HG03520 (cell line): ENCODE results near the gene DYNC1H1.
"Not testable (repeated sequence)": the region's sequence is repeated elsewhere in the genome, so short reads cannot be mapped to it uniquely, and the experiment has no call there.

Source experiments
- ATAC-seq: cut with Tn5 transposase; IDR thresholded peaks from one replicate; pipeline ENCODE4 v1.9.1; 2021; ENCODE audit warnings: mild to moderate bottlenecking, moderate library complexity; ENCODE audit not compliant: unreplicated experiment

Gene DYNC1H1

DNA sequence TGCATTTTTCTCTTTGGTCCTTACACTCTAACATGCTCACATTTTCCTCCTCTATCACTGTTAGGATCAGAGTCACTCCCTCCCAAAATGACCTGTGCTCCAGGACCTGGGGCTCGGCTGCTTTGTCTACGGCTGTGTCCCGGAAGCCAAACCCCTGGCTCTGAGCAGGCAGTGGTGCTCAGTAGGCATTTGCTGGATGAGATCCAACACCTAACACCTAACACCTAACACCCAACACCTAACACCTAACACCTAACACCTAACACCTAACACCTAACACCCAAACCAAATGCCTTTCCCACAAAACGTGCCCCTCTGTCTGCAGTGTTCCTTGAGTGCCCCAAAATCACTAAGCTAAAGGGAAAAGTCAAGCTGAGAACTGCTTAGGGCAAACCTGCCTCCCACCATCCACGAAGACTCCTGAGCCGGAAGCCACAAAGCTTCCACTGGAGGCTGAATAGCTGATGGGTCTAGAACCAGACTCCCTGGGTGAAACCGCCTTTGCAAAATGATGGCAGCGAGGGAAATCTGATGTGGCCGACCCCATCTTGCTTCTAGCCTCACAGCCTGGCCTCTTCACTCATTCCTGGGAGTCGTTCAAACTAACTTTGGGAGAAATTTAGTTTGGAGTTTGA, 93.2 kb downstream of the DYNC1H1 start:
- ATAC-seq: no peak

DNA sequence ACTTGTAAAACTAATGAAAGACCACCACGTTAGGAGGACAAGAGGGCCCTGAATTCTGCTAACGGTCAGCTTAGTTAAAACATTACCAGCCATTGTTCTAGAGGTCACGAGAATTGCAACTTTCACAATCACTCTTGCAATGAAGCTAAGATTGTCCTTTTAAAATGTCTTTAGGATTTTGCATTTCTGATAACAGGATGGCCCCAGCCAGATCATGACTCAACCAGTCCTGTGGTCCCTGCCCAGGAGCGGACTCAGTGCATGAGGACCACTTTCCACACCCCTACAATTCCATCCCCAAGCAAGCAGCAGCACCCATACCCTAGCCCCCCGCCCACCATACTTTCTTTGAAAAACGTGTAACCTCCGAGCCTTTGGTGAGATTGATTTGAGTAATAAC, 93.8 kb downstream of the DYNC1H1 start:
- no peak for ATAC-seq

DNA sequence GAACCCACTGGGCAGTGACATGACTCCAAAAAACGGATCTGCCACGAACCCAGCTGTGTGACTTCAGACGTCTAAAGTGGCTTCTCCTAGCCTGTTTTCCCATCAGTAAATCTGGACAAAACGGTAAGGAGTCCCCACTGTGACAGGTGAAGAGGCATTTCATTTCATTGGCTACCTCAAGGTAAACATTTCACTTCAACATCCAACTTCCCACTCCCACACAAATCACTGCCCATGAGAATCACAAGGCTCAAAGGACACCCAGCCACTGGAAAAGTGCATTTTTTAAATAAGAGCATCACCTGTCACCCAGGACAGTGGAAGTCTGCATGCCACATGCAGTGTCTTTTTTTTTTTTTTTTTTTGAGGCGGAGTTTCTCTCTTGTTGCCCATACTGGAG, 94.6 kb downstream of the DYNC1H1 start:
- ATAC-seq: no peak

DNA sequence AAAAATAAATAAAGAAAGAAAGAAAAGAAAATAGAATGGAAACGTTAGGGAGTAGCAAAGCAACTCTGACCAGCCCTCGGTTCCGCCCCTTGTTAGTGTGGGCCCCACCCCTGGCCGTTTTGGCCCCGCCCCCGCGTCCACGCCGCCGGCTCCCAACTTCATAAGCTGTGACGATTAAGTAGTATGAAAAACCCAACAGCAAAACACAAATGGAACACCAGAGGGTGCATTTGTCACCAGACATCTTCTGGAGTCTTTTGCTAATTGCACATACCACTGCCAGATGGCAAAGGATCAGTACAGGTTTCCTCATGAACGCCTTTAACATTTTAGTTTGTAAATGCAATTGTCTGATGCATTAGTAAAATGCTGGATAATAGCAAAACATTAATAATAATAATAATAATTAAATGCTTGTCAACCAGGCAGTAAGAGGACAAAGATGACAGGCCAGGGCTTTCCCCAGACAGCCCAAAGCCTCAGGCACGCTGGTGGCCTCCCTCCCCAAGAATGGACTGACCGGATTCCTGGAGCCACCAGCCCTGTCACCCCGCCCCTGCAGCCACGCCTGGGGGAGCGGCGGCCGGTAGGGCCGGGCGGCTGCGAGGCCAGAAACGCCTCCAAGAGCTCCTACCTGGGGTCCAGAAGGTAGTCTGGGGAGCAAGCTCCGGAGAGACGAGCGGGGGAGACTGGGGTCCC, 98.9 kb downstream of the DYNC1H1 start:
- ATAC-seq: no peak

DNA sequence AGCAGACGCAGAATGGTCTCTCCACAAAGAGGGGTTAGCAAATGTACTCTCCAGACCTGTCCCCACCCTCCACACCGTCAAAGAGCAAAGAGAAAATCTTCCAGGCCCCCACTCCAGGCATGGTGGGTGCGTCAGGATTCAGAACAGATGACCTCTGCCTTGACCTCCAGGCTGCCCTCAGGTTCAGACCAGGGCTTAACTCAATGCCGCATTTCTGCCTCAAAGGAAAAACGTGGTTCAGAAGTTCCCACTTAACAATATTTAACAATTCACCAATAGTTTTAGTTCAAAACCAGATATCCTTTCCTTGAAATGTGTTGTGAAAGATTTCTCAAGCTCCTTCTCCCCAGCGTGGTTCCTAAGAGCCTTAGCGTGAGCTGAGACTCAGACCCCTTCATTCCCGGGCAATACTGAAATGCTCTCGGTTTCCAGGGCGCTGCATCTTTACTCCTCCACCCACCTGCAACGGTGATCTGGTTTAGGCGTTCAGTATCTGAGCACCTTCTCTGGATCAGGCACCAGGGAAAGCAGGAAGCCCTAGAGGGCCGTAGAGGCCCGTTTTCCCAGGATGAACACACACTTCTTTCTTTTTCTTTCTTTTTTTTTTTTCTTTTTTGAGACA, 99.5 kb downstream of the DYNC1H1 start:
- ATAC-seq: no peak

DNA sequence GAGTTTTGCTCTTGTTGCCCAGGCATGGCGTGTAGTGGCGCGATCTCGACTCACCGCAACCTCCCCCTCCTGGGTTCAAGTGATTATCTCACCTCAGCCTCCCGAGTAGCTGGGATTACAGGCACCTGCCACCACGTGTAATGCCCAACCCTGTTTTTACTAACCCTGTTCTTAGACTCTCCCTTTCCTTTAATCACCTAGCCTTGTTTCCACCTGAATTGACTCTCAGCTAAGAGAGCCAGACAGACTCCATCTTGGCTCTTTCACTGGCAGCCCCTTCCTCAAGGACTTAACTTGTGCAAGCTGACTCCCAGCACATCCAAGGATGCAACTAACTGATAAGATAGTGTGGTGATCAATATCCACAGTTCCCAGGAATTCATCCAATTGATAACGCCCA, 100.2 kb downstream of the DYNC1H1 start:
- ATAC-seq: not testable (repeated sequence)

DNA sequence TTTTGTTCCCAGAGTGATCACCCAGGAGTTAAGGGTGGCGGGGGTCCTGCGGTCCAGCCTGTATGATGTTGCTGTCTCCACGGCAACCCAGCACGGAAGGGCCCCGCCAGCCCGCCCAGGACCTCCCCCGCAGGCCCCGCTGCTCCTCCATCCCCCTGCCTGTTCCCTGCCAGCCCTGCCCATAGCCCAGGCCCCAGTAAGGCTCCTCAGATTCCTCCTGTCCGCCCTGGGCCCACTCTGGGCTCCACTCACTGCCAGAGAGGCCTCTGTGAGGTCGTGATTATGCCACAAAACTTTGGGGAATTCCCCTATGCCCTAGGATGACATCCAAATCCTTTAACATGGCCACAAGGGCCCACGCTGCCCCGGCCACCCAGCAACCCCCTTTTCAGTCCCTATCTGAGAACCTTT, 101.7 kb downstream of the DYNC1H1 start:
- ATAC-seq: no peak

DNA sequence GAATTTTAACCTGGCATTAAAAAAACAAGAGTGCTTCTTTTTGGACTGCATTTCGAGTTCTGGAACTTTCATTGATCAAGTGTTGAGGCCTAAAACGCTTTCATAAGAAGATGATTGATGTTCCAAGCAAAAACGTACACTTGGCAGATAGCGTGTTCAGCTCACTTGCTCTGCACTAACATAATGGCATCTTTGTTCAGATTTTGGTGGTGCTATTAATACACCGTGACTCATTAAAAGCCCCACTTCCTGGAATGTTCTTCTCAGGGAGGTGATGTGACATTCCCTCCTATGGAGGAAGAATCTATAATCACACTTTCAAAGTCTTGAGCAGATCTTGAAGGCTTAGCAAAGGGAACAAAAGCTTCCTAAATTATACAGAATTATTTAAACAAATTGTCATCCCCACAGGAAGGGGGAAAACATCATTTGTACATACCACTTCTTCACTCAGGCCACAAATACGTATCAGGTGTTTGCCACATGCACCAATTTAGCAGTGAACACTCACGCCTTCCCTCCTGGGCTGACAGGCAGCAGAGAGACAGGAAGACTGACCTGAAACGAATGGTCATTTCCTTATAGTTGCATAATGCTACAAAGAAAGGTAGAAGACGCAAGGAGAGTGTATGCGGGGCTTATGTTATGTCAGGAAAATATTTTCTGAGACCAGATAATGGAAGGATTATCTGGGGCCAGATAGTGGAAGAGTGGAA, 107.1 kb downstream of the DYNC1H1 start:
- ATAC-seq: no peak

DNA sequence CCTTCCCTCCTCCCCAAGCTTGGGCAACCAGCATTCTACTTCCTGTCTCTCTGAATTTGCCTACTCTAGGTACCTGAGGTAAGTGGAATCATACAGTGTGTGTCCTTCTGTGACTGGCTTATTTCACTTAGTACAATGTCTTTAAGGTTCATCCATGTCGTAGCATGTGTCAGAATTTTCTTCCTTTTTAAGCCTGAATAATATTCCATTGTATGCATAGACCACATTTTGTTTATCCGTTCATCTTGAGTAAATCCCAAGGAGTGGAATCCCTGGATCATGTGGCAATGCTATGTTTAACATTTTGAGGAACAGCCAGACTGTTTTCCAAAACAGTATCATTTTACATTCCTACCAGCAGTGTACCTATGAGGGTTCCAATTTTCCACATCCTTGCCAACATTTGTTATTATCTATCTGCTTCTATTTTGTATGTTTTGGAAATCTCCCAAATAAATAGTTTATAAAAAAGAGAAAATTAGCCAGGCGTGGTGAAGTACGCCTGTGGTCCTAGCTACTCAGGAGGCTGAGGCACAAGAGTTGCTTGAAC, 110.1 kb downstream of the DYNC1H1 start:
- no peak for ATAC-seq

DNA sequence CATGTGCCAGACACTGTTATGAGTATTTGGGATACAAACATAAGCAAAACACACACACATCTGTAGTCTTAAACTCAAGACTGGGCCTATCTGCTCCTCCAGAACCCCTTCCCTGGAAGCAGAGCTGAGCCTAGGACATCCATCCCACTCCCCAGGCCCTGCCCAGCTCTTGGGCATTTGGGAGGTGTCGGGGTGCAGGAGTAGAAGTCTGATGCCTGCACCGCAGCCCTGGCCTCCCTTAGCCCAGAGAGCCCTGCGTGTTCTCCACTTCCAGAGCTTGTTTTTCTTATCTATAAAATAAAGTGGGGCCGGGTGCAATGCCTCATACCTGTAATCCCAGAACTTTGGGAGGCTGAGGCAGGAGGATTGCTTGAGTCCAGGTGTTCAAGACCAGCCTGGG, 110.8 kb downstream of the DYNC1H1 start:
- no peak for ATAC-seq

DNA sequence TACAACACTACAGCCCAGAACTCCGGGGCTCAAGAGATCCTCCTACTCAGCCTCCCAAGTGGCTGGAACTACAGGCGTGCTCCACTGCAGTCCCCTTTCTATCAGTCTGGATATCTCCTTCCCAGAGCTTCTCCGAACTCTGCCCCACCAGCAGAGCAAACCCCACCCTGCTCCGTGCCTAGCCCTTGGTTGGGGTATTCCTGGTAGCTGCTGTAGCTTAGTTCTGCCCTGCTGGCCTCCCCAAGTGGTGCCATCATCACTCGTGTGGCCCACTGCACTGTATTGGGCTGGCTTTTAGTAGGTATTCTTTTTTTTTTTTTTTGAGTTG, 113.0 kb downstream of the DYNC1H1 start:
- no peak for ATAC-seq

DNA sequence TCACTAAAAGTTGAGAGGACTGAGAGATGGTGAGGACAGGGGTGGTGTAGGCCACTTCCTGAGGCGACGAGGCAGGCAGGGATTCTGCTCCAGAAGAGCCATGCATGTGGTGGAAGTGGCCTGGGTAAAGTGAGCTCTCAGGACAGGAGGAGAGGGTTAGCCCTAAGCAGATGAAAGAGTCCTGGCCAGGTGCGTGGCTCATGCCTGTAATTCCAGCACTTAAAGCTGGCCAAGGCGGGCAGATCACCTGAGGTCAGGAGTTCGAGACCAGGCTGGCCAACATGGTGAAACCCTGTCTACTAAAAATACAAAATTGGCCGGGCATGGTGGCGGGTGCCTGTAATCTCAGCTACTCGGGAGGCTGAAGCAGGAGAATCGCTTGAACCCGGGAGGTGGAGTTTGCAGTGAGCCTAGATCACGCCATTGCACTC, 114.0 kb downstream of the DYNC1H1 start:
- ATAC-seq: not testable (repeated sequence)

DNA sequence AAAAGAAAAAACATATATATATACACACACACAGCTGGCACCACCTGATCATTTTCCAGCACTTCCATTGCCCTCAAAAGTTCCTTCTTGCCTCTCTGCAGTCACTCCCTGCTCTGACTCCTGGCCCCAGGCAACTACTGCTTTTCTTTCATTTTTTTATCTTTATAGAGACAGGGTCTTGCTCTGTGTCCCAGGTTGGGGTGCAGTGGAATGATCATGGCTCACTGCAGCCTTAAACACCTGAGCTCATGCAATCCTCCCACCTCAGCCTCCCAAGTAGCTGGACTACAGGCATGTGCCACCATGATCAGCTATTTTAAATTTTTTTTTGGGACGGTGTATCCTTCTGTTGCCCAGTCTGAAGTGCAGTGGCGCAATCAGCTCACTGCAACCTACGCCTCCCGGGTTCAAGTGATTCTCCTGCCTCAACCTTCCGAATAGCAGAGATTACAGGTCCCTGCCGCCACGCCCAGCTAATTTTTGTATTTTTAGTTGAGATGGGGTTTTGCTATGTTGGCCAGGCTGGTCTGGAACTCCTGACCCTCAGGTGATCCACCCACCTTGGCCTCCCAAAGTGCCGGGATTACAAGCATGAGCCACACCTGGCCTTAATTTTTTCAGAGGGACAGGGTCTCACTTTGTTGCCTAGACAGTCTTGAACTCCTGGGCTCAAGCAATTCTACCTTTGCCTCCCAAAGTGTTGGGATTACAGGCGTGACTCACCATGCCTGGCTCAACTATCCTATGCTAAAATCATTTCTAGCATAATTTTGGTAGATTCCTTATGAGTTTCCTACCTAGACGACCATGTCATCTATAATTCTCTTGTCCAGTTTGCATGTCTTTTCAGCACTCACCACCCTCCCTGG, 114.7 kb downstream of the DYNC1H1 start:
- no peak for ATAC-seq

DNA sequence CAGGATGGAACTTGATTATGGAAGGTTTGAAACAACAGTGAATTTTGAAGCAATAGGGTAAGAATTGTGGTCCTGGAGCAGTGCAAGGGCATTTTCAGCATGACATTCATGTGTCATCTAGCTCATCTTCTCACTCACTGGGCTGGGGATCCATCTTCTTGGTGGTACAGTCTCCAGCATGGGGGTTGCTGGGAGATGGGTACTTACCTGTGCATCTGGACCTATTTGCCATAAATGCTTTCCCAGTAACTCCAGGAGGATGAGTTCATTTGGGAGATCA, 115.3 kb downstream of the DYNC1H1 start:
- no peak for ATAC-seq

DNA sequence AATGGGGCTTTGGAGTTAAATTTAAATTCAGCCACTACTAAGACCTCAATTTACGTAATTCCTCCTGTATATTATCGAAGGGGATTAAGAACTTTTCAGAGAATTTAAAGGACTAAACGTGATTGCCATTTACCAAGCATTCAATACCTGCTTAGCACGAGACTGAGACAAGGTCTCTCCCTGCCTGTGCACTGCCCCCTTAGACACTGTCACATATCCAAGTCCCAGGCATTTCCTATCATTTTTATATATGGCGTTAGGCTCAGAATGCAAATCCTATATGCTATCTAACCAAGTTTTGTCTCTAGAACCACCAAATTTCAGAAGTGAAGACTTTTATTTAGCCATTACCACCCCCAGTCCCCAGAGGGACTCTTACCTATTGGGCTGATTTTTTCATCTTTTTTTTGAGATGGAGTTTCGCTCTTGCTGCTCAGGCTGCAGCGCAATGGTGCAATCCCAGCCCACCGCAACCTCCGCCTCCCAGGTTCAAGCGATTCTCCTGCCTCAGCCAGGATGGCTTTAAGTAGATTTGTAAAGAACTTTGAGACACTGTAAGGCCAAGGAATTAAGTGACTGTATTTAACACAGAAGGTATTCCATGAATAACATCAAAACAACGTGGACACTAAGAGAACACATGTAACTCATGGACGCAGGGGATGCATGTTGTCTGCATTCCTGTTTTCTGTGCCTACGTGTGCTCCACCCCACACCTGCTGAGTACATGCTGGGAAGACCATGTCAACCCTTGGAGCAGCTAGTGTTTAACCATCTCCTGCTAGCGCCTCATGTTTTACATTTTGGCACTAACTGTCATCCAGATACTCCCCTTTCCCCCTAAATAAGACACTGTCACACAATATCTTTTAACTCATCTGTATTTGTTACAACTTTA, 116.1 kb downstream of the DYNC1H1 start:
- no peak for ATAC-seq

DNA sequence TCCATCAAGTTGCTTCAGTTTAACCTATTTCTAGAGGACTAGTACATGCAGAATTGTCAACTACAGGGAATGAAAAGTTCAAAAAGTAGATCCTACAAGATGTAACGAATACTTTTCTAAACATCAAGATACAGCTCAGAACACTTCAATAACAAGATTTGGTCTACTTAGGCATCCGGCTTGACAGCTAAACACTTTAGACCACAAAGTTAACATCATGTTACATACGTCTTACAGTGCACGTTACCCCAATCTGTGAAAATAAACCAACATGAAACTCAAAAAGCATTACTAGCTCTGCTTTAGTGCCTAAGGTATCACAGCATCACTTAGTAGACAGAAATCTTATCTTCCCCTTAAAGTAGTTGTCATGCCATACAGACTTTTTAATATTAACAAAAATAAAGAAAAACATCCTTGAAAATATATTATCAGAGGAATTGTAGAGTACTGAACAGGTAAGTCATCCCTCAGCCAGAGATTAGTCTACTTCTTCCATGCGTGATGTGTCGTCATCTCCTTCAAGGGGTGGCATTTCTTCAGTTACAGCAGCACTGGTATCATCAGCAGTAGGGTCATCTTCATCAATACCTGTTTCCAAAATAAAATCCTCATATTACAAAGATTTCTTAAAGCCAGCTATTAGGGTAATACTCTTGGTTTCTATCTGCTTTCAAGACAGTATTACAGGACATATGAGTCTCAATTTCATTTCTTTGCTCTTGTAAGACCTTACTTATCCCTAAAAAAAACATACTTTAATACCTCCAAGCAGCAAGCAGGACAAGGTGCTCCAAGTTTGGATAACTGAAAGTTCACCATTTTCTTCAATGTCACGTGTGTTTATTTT, 117.1 kb downstream of the DYNC1H1 start:
- no peak for ATAC-seq

DNA sequence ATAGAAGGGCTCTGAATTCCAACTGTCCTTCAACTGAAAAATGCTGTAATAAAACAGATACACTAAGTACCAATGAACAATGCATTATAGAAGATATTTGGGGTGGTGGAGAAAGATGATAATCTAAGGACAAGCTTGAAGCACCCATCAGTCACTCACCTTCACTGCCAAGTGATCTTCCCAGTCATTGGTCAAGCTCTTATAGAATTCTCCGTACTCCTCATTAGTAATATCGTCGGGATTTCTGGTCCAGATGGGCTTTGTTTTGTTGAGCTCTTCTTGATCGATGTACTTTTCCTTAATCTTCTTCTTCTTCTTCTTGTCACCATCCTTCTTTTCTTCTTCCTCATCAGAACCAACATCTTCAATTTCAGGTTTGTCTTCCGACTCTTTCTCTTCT, 120.1 kb downstream of the DYNC1H1 start:
- ATAC-seq: not testable (repeated sequence)

DNA sequence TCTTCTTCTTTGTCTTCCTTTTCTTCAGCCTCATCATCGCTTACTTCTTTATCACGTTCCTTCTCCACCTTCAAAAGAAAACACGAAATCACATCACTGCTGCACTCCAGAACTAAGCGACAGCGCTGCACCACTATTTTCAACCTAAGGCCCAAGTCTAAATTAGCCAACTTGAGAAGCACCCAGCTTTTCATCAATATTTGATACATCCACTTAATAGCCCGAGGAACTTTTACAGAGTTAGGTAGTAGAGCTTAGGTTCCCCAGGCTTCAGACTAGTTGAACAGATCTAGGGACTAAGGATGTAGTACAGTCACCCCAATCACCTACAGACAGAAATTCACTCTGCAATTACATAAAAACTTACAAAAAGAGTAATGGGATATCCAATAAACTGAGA, 120.6 kb downstream of the DYNC1H1 start:
- no peak for ATAC-seq

DNA sequence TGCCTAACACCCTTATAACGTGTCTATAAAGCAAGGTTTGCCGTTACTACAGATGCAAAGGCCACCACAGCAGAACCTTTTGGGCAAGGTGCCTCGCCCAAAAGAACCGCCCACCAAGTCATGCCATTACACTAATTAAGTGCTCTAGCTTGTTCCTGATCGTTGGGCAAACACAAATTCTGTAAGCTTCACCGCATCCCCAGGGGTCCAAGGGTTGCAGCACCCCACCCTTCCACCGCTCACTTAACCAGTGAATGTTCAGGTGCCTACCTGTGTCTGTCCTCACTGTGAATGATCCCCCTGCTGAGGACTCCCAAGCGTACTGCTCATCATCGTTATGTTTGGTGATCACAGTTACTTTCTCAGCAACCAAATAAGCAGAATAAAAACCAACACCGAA, 121.1 kb downstream of the DYNC1H1 start:
- ATAC-seq: no peak
